Dedifferentiated amniotic fluid mesenchymal stem cell (primary cell): ENCODE results near the gene SLC44A1.

Experiments used
- DNase-seq: peaks from one replicate; pipeline ENCODE4 v3.0.0-alpha.2; 2016; ENCODE audit errors: extremely low spot score

The SLC44A1 gene

DNA sequence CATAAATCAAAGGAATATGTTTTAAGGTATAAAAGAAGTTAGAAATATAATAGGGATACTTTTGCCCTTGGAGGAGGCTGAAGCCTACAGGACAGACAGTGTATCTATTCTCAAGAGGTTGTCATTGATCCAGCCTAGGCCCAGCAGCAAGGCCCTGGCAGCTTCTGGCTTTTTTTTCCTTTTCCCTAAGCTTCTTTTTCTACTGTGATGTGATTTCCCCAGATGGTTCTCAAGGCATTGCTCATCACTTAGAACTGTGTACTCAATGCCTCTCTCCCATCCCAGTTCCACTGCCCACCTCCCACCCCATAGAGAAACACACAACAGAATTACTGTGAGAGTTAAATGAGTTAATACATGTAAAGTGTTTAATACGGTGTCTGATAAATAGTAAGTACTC, 88.6 kb downstream of the SLC44A1 start:
- no peak for DNase-seq

- DNase-seq: no peak
Observed at GRCh38 chr9:105333811-105334210, 89.4 kb downstream of the SLC44A1 start.

DNA sequence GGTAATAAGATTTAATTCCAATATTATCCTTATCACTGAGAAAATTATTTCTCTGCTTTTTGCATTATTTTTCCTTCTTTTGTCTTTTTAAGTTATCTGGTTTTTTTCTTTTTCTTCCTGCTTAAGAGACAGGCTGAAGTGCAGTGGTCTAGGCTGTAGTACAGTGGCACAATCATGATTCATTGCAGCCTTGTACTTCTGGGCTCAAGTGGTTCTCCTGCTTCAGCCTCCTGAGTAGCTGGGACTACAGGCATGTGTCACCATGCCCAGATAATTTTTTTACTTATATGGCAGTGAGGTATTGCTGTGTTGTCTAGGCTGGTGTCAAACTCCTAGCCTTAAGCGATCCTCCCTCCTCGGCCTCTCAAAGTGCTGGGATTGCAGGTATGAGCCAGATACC, 93.9 kb downstream of the SLC44A1 start:
- DNase-seq: no peak

GRCh38 chr9:105339849-105340248, 95.4 kb downstream of the SLC44A1 start:
- no peak for DNase-seq

- peak; percentile 73 for DNase-seq
Observed at GRCh38 chr9:105341434-105342146, 97.1 kb downstream of the SLC44A1 start.

GRCh38 chr9:105342147-105342505, 97.7 kb downstream of the SLC44A1 start:
- DNase-seq: no peak

DNA sequence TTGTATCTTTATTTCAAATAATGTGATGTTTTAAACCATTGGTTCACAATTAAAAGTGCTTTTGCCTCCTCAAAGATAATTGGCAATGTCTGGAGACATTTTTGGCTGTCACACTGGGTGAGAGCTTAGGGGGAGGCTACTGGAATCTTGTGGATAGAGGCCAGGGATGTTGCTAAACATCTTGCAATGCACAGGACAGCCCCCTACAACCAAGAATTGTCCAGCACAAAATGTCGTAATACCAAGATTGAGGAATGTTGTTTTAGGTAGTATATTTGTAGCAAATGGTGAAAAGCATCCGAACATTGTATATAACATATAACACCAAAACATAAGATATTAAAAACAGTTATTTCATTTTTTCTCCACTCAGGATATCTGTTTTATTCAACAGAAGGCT, 99.8 kb downstream of the SLC44A1 start:
- DNase-seq: no peak

- DNase-seq: no peak
Observed at GRCh38 chr9:105345626-105346025, 101.2 kb downstream of the SLC44A1 start.

- no peak for DNase-seq
Observed at GRCh38 chr9:105346273-105346672, 101.8 kb downstream of the SLC44A1 start.

GRCh38 chr9:105354448-105354847, 110.0 kb downstream of the SLC44A1 start:
- DNase-seq: no peak

DNA sequence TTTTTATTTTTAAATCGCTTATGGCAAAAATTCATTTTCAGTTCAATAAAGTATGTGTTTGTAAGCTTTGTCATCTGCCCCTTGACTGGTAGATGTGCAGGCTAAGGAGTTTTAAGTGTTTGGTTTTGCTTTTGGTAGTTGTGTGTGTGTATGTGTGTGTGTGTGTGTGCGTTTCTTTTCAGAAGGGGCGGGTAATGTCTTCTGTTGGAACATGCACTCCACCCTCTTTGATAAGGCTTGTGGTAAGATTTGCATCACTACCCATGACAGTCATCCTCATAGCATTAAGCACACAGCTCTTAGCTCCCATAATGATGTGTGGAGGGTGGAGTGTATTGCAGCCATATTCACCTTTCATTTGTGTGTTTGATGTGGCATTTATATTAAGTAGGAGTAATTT, 111.3 kb downstream of the SLC44A1 start:
- DNase-seq: no peak

- no peak for DNase-seq
Observed at GRCh38 chr9:105357937-105358336, 113.5 kb downstream of the SLC44A1 start.

- DNase-seq: no peak
Observed at GRCh38 chr9:105359892-105360291, 115.4 kb downstream of the SLC44A1 start.

GRCh38 chr9:105360344-105360743, 115.9 kb downstream of the SLC44A1 start:
- no peak for DNase-seq

DNA sequence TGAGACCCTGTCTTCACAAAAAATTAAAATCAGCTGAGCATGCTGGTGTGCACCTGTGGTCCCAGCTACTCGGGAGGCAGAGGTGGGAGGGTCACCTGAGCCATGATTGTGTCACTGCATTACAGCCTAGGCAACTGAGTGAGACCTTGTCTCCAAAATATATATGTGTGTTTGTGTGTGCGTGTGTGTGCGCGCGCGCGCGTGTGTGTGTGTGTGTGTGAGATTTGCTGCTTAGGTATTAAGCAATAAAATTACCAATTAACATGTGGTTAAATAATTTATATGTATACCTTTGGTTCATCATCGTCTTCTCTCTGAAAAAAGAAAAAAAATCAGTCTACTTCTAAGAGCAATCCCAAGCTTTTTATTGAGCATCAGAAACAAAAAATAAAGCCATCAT, 117.4 kb downstream of the SLC44A1 start:
- DNase-seq: no peak

- DNase-seq: no peak
Observed at GRCh38 chr9:105362470-105362869, 118.0 kb downstream of the SLC44A1 start.

GRCh38 chr9:105363837-105364236, 119.4 kb downstream of the SLC44A1 start:
- DNase-seq: no peak

- DNase-seq: no peak
Observed at GRCh38 chr9:105369911-105370310, 125.5 kb downstream of the SLC44A1 start.

GRCh38 chr9:105373723-105374122, 129.3 kb downstream of the SLC44A1 start:
- DNase-seq: no peak

GRCh38 chr9:105375323-105375722, 130.9 kb downstream of the SLC44A1 start:
- no peak for DNase-seq

- DNase-seq: no peak
Observed at GRCh38 chr9:105376893-105377292, 132.4 kb downstream of the SLC44A1 start.

DNA sequence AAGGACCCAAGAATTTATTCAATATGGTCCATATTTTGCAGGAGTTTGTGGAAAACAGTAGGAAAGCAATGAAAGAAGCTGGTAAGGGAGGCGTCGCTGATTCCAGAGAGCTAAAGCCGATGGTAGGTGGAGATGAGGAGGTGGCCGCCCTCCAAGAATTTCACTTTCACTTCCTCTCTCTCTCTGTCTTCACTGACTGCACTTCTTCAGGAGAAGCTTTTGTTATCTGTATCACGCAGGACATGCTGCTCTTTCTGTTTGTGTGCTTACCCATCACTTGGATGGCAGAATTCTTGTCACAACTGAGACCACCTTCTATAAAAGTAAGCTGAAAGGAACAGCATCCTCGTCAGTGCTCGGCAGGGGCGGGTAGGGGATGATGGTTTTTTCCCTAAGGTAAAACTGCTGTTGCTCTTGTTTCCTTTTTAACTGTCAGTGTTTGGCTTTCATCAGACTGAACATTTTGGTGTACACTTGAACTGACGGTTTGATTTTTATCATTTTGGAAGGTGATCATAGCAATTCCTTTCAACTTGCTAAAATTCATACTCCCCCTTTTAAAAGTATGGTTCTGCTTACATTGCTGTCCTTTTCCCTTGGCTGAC, 141.0 kb downstream of the SLC44A1 start:
- no peak for DNase-seq

DNA sequence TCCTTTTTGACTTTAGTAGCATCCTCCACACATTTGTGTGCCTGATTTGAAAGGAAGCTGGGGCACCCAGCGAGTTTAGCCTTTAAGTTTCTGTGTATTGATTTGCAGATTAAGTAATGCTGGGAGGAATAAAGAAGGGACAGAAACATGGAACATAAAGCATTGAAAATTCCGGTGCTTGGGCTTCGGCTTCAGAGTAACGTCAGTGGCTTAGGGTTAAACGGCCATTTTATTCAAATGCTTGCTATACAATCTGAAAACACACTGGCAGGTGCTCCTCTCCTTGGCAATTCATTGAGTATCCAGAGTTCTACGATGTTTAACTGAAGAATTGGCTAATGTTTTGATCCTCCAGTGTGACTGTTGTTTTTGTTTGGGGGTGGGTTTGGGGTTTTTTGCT, 145.3 kb downstream of the SLC44A1 start:
- no peak for DNase-seq

GRCh38 chr9:105390871-105391270, 146.4 kb downstream of the SLC44A1 start:
- DNase-seq: no peak
